Tongue (tissue), 2 donors: ENCODE data around the gene UBE2J1. TPM values are rescaled to one million over a fixed set of nuclear protein-coding genes. Genes with fewer than 3 reads are reported as not detected.

Source experiments
- DNase-seq: peaks from one replicate; pipeline ENCODE4 v3.0.0-alpha.2; 2015
- total RNA-seq: library from RNA; depleted of rRNA; stranded (reverse); fragments of >200 nt; gene quantifications from one replicate; pipeline ENCODE4 v1.2.3, GENCODE V29; 2014

UBE2J1 gene
- total RNA-seq, 1 donor from 2014 or later, result 33.6 TPM

- DNase-seq, result no peak
Observed at GRCh38 chr6:89287351-89288028, 65.0 kb downstream of the UBE2J1 start.

GRCh38 chr6:89286516-89286915, 66.0 kb downstream of the UBE2J1 start:
- DNase-seq, result no peak

- no peak for DNase-seq
Observed at GRCh38 chr6:89284963-89285735, 67.4 kb downstream of the UBE2J1 start.

- no peak for DNase-seq
Observed at GRCh38 chr6:89284081-89284480, 68.4 kb downstream of the UBE2J1 start.

- DNase-seq, result no peak
Observed at GRCh38 chr6:89282749-89283148, 69.8 kb downstream of the UBE2J1 start.

GRCh38 chr6:89281779-89282246, 70.7 kb downstream of the UBE2J1 start:
- no peak for DNase-seq

GRCh38 chr6:89278956-89279355, 73.6 kb downstream of the UBE2J1 start:
- no peak for DNase-seq

Other genes with a start within 250 kb of the UBE2J1 start
- gene SRSF12, start 234.7 kb downstream of the UBE2J1 start, total RNA-seq, result 4.7 TPM
- gene PM20D2, start 206.7 kb downstream of the UBE2J1 start, total RNA-seq, result 105 TPM
- 0.41 TPM for gene GABRR1, start 135.4 kb downstream of the UBE2J1 start, total RNA-seq
- gene GABRR2, start 37.4 kb downstream of the UBE2J1 start, total RNA-seq, result 1.2 TPM
- gene RRAGD, start 59.6 kb upstream of the UBE2J1 start, total RNA-seq, result 72.8 TPM
- 17.8 TPM for gene ANKRD6, start 80.4 kb upstream of the UBE2J1 start, total RNA-seq